ENCODE measurements around the gene ADAT1. TPM values are rescaled to one million over a fixed set of nuclear protein-coding genes. Genes with fewer than 3 reads are reported as not detected.

The ADAT1 gene
- total and polyA plus RNA-seq, 10 donors, result 13.2 to 120 (median 59.7) TPM

DNA sequence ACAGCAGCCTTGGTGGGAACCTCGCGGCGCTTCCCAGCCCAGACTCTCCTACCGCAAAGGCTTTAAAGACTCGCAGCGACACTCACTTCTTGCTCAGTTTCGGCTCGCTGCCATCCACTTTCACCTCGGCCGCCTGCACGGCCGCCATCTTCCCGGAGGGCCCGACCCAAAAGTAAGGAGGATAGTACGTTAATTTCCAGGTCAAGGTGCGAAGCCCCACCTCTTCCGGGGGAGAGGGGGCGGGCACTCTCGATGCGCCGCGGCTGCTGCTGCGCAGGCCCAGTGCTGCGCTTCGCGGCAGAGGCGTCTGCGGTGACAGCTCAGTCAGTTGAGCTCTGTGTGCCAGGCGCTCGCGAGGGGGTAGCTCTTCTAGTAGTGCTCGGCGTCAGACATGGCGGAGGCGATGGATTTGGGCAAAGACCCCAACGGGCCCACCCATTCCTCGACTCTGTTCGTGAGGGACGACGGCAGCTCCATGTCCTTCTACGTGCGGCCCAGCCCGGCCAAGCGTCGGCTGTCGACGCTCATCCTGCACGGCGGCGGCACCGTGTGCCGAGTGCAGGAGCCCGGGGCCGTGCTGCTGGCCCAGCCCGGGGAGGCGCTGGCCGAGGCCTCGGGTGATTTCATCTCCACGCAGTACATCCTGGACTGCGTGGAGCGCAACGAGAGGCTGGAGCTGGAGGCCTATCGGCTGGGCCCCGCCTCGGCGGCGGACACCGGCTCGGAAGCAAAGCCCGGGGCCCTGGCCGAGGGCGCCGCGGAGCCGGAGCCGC is 24.6 kb upstream of the ADAT1 start, which contains the start of the genes KARS1 and TERF2IP:
KARS1 (minus strand) TSS at position 174 of the 773 bp plus-strand sequence; CDS start at position 148, 26 bp downstream.
TERF2IP (plus strand) TSS at position 282 of the 773 bp plus-strand sequence; CDS start at position 392, 110 bp downstream.
- Histone ChIP-seq H3K36me3 (peaks cover 0 to 30% (median 18%) of the 10 kb centered on the region in 6 donors), H3K4me3 (peak within 1 kb of the TSS; percentile 92 to 100 (median 98)), H3K9me3 (no peaks in the 10 kb centered on the region), H3K27ac (peak within 1 kb of the TSS; percentile 85 to 99 (median 98)), H3K4me1 (peaks cover 55 to 77% (median 66%) of the 10 kb centered on the region in 6 donors), H3K27me3 (replicated peaks in 1 of 7) (no peaks in the 10 kb centered on the region)
- intact Hi-C loops (cut with DNase I; ENCODE audit: low total_unique reads), result no loop called here
- peak; percentile 99 for DNase-seq
- TF ChIP-seq POLR2AphosphoS5 (IDR thresholded peaks at IDR 0.05), result peak; percentile 99 to 100 (median 100)
- TF ChIP-seq POLR2A (IDR thresholded peaks at IDR 0.05), result peak; percentile 74 to 97 (median 89)
- TF ChIP-seq, protein P1, sequence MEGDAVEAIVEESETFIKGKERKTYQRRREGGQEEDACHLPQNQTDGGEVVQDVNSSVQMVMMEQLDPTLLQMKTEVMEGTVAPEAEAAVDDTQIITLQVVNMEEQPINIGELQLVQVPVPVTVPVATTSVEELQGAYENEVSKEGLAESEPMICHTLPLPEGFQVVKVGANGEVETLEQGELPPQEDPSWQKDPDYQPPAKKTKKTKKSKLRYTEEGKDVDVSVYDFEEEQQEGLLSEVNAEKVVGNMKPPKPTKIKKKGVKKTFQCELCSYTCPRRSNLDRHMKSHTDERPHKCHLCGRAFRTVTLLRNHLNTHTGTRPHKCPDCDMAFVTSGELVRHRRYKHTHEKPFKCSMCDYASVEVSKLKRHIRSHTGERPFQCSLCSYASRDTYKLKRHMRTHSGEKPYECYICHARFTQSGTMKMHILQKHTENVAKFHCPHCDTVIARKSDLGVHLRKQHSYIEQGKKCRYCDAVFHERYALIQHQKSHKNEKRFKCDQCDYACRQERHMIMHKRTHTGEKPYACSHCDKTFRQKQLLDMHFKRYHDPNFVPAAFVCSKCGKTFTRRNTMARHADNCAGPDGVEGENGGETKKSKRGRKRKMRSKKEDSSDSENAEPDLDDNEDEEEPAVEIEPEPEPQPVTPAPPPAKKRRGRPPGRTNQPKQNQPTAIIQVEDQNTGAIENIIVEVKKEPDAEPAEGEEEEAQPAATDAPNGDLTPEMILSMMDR (IDR thresholded peaks at IDR 0.05 in 8 of 11, conservative IDR thresholded peaks at IDR 0.05 in 3 of 11), result peak in 3 of 11 experiments; percentile 10 to 27 (median 22)
- 0 to 2% (median 0%) methylated on average over 19 to 76 of the region's 76 CpGs for WGBS, 5 donors

DNA sequence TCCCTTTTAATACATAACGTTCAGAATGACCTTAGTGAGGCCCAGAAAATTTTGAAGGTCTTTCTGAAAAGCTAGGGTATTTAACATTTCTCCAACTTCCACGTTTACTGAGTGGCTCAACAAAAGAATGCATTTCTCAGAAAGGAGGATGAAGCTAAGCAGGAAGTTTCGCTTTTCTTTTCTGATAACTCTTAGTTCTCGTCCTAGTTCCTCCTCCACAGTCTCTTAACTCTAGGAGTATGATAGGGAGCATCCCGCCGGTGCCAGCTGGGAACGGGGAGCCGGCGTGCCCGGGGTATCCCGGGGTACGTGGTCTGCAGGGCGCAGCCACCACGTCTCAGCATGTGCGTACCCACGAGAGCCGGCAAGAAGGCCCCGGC is 24.0 kb upstream of the ADAT1 start:
- WGBS, 5 donors, result 0 to 1% (median 0%) methylated on average over 15 to 18 of the region's 18 CpGs

DNA sequence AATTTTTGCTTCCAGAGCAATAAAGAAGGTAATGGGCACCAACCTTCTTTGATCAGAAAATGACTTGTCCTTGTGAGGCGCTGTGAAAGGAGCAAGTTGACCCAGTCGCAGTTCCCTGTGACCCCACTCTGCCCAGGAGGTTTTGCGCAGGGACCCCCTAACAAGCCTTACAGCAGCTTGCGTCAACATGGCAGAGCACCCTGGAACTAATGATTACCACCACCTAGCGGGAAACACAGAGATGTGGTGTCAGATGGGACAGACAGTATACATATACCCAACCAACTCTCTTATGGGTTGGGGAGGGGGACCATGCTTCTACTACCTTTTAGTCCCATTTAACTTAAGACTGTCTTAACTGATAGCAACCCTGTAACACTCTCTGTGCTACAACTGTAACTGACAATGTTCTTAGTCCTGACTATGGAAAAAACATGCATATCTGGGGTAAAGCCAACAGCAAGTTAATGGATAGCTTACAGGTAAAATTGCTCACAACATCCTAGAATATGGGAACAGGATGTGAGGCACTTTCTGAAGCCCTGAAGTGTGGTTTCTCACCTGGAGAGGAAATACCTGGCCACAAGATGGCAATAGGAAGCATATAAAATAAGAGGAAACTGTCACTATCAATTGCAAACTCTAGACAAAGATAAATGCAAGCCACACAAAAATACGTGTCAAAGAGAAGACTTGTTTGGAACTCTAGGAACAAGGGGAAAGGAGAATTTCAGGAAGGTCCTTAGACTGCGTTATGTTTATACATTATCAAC is 21.3 kb upstream of the ADAT1 start:
- peak overlapping the region in 1 of 8 donors; percentile 14 for H3K4me3 ChIP-seq
- H3K4me1 ChIP-seq, result peaks cover 29 to 62% (median 38%) of the 10 kb centered on the region in 6 donors
- H3K36me3 ChIP-seq, result peaks cover 0 to 63% (median 46%) of the 10 kb centered on the region in 6 donors
- no peaks in the 10 kb centered on the region for H3K9me3 ChIP-seq
- 86 to 90% (median 89%) methylated on average over 7 of the region's 7 CpGs for WGBS, 5 donors
- no peak for DNase-seq
- H3K27ac ChIP-seq, result peak overlapping the region in 2 of 8 donors; percentile 5 to 52
- intact Hi-C loops (cut with DNase I; ENCODE audit: low total_unique reads), result no loop called here
- H3K27me3 ChIP-seq (replicated peaks in 1 of 7), result no peaks in the 10 kb centered on the region
- TF ChIP-seq POLR2A (IDR thresholded peaks at IDR 0.05) (no peak), POLR2AphosphoS5 (IDR thresholded peaks at IDR 0.05) (no peak)
- TF ChIP-seq, protein P1 (IDR thresholded peaks at IDR 0.05 in 8 of 11, conservative IDR thresholded peaks at IDR 0.05 in 3 of 11), result no peak

More for the DNA sequence above, 24.0 kb upstream of the ADAT1 start:
- TF ChIP-seq POLR2AphosphoS5 (IDR thresholded peaks at IDR 0.05), result no peak
- TF ChIP-seq, protein P1 (IDR thresholded peaks at IDR 0.05 in 8 of 11, conservative IDR thresholded peaks at IDR 0.05 in 3 of 11), result no peak
- TF ChIP-seq POLR2A (IDR thresholded peaks at IDR 0.05), result no peak
- DNase-seq, result no peak
- intact Hi-C loops (cut with DNase I; ENCODE audit: low total_unique reads), result no loop called here
- H3K27ac ChIP-seq, result peak overlapping the region; percentile 85 to 99 (median 98)
- no peaks in the 10 kb centered on the region for H3K9me3 ChIP-seq
- peaks cover 0 to 36% (median 20%) of the 10 kb centered on the region in 6 donors for H3K36me3 ChIP-seq
- no peaks in the 10 kb centered on the region for H3K27me3 ChIP-seq (replicated peaks in 1 of 7)
- peaks cover 49 to 77% (median 63%) of the 10 kb centered on the region in 6 donors for H3K4me1 ChIP-seq
- H3K4me3 ChIP-seq, result peak overlapping the region; percentile 92 to 100 (median 98)

Data from spleen (tissue), 11 donors.